Neutrophil (primary cell): ENCODE data around the gene IGF2.

Source experiments
- H3K27ac ChIP-seq: fragments of 200-600 bp; sonication (generic); 2 replicates; pipeline ENCODE4 v1.5.1; 2016; ENCODE audit warnings: mild to moderate bottlenecking, moderate library complexity
- H3K27me3 ChIP-seq: fragments of 200-600 bp; sonication (generic); 2 replicates; pipeline ENCODE4 v1.6.0; 2016; ENCODE audit warnings: mild to moderate bottlenecking
- H3K36me3 ChIP-seq: fragments of 200-600 bp; sonication (generic); 2 replicates; pipeline ENCODE4 v1.5.1; 2017
- H3K4me1 ChIP-seq, 2 experiments: fragments of 200-600 bp in 1 of 2; sonication (generic) in 1 of 2; 1 replicate in 1 of 2; 2 replicates in 1 of 2; pipeline versions ENCODE4 v1.5.1 to v1.6.1; 2013 to 2016; ENCODE audit warnings: low read depth in 1 of 2, low read length in 1 of 2, mild to moderate bottlenecking in 1 of 2, moderate library complexity in 1 of 2; ENCODE audit not compliant: control insufficient read depth in 1 of 2, insufficient read depth in 1 of 2
- H3K4me3 ChIP-seq, 2 experiments: fragments of 200-600 bp in 1 of 2; sonication (generic) in 1 of 2; 1 replicate in 1 of 2; 2 replicates in 1 of 2; pipeline ENCODE4 v1.5.1; 2013 to 2016; ENCODE audit warnings: low read depth in 1 of 2, low read length in 1 of 2, mild to moderate bottlenecking in 1 of 2, moderate library complexity in 1 of 2
- H3K9me3 ChIP-seq: fragments of 200-600 bp; sonication (generic); 2 replicates; pipeline ENCODE4 v1.5.1; 2016
- TF ChIP-seq, protein P1 (sequence below): fragments of 200-600 bp; sonication (generic); IDR thresholded peaks from 2 replicates; pipeline ENCODE4 v1.5.1; 2016; ENCODE audit warnings: antibody characterized with exemption

IGF2 gene

DNA sequence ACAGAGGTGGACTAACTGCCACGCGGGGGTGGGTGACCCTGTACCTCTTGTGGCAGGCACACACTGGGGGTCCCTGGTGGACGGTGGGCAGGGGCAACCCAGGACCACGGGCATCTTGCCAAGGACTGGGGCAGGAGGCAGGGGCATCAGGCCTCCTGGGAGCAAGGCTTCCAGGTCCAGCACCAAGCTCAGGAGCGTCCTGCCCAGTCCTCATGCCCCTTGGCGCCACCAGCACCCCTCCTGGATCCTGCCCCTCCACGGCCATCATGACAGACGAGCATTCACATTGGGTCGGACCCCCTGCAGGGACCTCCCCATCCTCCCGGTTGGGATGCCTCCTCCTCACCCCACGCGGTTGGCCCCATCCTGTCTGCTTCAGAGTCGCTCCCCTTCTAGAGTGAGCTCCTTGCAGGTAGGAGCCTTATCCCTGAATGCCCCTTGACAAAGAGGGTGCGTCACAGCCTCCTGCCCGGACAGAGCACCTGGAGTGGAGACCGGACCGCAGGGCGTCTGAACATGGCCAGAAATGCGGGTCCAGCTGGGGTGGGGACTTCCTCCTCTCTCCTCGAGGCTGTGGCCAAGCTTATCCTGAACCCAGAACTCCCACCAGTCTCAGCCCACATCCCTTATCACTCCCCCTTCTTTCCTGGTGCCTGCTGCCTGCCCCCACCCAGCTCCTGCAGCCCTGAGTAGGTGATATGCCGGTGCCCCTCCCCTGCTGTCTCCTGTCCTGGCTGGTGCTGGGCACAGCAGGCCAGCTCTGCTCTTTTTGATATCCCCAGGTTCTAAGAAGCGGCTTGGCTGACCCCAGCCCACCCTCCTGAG is 40.3 kb downstream of the IGF2 start:
- Histone ChIP-seq H3K4me3 (no peak overlapping the region), H3K36me3 (no peaks in the 10 kb centered on the region), H3K27me3 (peaks cover 6% of the 10 kb centered on the region), H3K27ac (no peak overlapping the region), H3K9me3 (no peaks in the 10 kb centered on the region), H3K4me1 (no peaks in the 10 kb centered on the region)
- TF ChIP-seq, protein P1, sequence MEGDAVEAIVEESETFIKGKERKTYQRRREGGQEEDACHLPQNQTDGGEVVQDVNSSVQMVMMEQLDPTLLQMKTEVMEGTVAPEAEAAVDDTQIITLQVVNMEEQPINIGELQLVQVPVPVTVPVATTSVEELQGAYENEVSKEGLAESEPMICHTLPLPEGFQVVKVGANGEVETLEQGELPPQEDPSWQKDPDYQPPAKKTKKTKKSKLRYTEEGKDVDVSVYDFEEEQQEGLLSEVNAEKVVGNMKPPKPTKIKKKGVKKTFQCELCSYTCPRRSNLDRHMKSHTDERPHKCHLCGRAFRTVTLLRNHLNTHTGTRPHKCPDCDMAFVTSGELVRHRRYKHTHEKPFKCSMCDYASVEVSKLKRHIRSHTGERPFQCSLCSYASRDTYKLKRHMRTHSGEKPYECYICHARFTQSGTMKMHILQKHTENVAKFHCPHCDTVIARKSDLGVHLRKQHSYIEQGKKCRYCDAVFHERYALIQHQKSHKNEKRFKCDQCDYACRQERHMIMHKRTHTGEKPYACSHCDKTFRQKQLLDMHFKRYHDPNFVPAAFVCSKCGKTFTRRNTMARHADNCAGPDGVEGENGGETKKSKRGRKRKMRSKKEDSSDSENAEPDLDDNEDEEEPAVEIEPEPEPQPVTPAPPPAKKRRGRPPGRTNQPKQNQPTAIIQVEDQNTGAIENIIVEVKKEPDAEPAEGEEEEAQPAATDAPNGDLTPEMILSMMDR, result no peak

DNA sequence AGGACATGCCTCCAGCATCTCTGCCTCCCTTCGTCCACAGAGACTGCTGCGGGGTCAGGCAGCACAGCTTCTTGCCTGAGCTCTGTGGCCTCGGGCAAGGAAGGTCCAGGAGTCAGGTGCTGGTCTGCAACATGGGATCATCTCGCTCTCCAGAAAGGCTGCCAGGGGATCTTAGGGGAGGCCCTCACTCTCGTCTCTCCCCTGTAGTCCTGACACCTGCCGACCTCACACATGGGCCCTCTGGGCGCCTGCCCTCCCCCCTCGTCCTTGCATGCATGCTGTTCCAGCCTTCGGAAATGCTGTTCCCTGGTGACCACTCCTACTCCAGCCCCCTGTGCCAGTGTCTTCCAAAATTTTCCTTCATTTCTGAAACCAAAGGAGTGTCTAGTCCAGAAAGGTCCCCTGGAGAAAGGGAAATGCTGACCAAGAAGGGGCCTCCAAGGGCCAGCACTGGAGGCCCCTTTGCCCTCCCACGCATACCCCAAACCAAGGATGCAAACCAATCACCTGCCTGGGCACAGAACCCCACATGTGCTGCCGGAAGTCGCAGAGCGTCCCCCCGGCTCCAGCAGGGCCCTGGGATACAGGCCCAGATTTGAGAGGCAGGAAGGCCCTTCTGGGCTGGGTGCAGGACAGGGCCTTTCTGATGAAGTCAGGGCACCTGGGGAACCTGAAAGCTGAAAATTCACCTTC is 41.0 kb downstream of the IGF2 start:
- no peaks in the 10 kb centered on the region for H3K4me1 ChIP-seq
- H3K27me3 ChIP-seq, result peaks cover 14% of the 10 kb centered on the region
- H3K4me3 ChIP-seq, result no peak overlapping the region
- no peak overlapping the region for H3K27ac ChIP-seq
- H3K9me3 ChIP-seq, result no peaks in the 10 kb centered on the region
- no peaks in the 10 kb centered on the region for H3K36me3 ChIP-seq
- TF ChIP-seq, protein P1, result no peak

DNA sequence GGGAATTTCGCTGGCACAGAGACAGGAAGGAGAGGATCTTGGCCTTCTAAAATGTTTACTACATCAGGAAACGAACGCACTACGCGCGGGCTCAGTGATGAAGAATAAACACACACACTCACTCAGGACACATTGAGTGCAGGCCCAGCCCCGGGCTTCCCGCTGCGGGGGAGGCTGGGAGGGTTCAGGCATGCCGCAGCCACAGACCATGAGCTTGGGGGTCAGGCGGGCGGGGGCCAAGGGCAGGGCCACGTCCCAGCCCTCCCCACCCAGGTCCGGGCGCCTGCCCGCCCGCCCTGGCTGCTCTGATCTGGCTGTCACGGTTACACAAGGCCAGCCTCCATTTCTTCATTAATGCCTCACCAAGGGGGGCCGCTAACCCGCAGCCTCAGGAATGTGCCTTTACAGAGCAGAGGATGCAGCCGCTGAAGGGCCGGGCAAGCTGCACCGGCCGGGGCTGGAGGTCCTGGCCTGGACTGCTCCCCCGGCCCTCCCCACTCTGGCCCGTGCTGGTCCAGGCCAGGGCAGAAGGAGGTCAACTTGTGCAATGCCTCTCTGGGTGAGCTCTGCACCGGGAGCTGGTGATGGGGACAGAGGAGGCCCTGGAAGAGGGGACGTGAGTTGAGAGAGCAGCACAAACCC is 41.7 kb downstream of the IGF2 start:
- Histone ChIP-seq H3K27me3 (peaks cover 20% of the 10 kb centered on the region), H3K27ac (no peak overlapping the region), H3K4me1 (no peaks in the 10 kb centered on the region), H3K4me3 (no peak overlapping the region), H3K36me3 (no peaks in the 10 kb centered on the region), H3K9me3 (no peaks in the 10 kb centered on the region)
- TF ChIP-seq, protein P1, result no peak

DNA sequence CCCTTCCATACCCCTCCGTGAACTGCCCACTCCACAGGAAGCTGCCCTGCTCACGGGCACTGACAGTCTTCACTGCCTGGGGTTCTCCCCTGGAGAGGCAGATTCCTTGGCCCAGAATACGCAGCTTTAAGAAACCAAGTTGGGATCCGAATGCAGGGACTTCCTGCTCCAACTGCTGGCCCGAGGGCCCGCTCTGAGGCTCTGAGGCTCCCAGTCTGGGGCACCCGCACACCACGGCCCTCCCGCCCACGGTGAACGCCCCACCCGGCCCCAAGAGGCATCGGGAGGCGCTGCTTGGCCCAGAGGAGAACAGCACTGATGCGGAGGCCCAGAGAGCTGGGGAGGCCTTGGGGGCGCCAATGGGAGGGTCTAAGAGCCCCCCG is 42.3 kb downstream of the IGF2 start:
- Histone ChIP-seq H3K27me3 (peaks cover 26% of the 10 kb centered on the region), H3K27ac (no peak overlapping the region), H3K9me3 (no peaks in the 10 kb centered on the region), H3K36me3 (no peaks in the 10 kb centered on the region), H3K4me1 (no peaks in the 10 kb centered on the region), H3K4me3 (no peak overlapping the region)
- TF ChIP-seq, protein P1, result no peak

DNA sequence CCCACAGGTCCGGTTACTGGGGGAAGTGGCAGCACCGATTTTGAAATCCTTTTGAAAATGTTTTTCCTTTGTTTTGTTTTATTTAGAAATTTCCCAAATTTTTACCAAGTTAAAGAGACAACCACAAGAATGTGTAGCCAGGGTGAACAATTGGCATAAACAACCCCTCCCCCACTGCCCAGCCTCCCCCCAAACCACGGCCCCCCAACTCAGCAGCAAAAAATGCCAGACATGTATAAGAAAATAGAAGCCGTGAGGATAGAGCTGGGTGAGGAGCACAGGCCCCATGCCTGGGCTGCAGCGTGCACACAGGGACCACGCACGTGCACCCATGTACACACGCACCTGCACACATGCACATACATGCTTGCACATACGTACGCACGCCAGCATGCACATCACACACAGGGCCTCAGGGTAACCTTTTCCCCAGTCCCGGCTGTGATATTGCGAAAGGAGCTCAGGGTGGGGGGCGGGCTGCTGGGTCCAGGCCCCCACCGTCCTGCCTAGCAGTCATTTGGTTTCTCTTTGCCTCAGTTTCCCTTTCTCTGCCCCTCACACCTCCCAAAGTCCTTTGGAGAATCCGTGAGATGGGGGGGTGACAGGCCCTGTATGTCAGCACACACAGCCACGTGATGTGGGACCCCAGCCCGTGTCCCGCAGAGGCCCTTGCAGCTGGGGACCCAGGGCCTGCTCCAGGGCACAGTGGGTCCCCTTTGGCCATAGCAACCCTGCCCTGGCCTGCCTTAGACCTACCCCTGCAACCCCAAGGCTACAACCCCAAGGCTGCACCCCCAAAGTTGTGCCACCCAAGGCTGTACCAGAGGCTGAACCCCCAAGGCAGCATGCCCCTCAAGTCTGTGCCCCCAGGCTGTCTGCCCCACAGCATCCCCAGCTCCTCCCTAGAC is 42.9 kb downstream of the IGF2 start:
- no peaks in the 10 kb centered on the region for H3K9me3 ChIP-seq
- peaks cover 32% of the 10 kb centered on the region for H3K27me3 ChIP-seq
- H3K4me1 ChIP-seq, result no peaks in the 10 kb centered on the region
- no peak overlapping the region for H3K27ac ChIP-seq
- TF ChIP-seq, protein P1, result no peak
- no peaks in the 10 kb centered on the region for H3K36me3 ChIP-seq
- H3K4me3 ChIP-seq, result no peak overlapping the region
